H1 (cell line): Measurements from ENCODE around the gene CRACDL. TPM values are rescaled to one million over a fixed set of nuclear protein-coding genes. Genes with fewer than 3 reads are reported as not detected.

Experiments used
- BACH1 ChIP-seq: IDR thresholded peaks from 2 replicates; pipeline ENCODE4 v1.6.1; 2012; ENCODE audit warnings: low read length, improper control_type of control experiment
- POLR2A ChIP-seq, 2 experiments: IDR thresholded peaks; 1 replicate in 1 of 2; 2 replicates in 1 of 2; pipeline ENCODE4 v1.6.1; 2011; ENCODE audit warnings: low read depth in 2 of 2, low read length in 2 of 2, mild to moderate bottlenecking in 2 of 2; ENCODE audit errors: control extremely low read depth in 1 of 2
- SIN3A ChIP-seq, 2 experiments: IDR thresholded peaks in 1 of 2; conservative IDR thresholded peaks in 1 of 2; 2 replicates each; pipeline ENCODE4 v1.6.1; 2011 to 2012; ENCODE audit warnings: low read length in 2 of 2, improper control_type of control experiment in 1 of 2, low read depth in 1 of 2, mild to moderate bottlenecking in 1 of 2
- TAF7 ChIP-seq: optimal IDR thresholded peaks from 2 replicates; pipeline ENCODE3; 2011; ENCODE audit warnings: low read depth, mild to moderate bottlenecking, inconsistent platforms, low read length, moderate library complexity, borderline replicate concordance
- polyA plus RNA-seq, 7 experiments: library from polyadenylated mRNA; depleted of rRNA in 3 of 7; stranded (reverse) in 5 of 7; unstranded in 2 of 7; fragments of >200 nt in 5 of 7; fragments of 200-250 nt in 2 of 7; gene quantifications; 1 replicate in 5 of 7; 2 replicates in 1 of 7; 4 replicates in 1 of 7; pipeline versions ENCODE4 v1.2.1 to v1.2.3, GENCODE V29; 2011 to 2013; ENCODE audit warnings: missing spikeins in 2 of 7, mixed read lengths in 2 of 7
- total RNA-seq: library from RNA; stranded (reverse); fragmentation: NEBNext Ultra II Directional; extraction: Animal tissue kit (Norgen Biotek cat#: 25700); gene quantifications from 2 replicates; pipeline ENCODE4 v1.2.1, GENCODE V29; 2021
- TF ChIP-seq, protein P1 (sequence below): IDR thresholded peaks from 2 replicates; pipeline ENCODE4 v1.6.1; 2012; ENCODE audit warnings: low read length, inconsistent platforms

The CRACDL gene
- total and polyA plus RNA-seq, 2 of the 8 experiments (the other 6 are each of a cell fraction or from before 2014, with no cell fraction given): 0.07 to 0.38 TPM

- TF ChIP-seq, protein P1, sequence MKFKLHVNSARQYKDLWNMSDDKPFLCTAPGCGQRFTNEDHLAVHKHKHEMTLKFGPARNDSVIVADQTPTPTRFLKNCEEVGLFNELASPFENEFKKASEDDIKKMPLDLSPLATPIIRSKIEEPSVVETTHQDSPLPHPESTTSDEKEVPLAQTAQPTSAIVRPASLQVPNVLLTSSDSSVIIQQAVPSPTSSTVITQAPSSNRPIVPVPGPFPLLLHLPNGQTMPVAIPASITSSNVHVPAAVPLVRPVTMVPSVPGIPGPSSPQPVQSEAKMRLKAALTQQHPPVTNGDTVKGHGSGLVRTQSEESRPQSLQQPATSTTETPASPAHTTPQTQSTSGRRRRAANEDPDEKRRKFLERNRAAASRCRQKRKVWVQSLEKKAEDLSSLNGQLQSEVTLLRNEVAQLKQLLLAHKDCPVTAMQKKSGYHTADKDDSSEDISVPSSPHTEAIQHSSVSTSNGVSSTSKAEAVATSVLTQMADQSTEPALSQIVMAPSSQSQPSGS: no peak
- TF ChIP-seq BACH1 (no peak), POLR2A (IDR thresholded peaks at IDR 0.05; ENCODE audit: control extremely low read depth in 1 of 2, low read depth in 2 of 2, low read length in 2 of 2) (no peak), SIN3A (conservative IDR thresholded peaks at IDR 0.05 in 1 of 2, IDR thresholded peaks at IDR 0.05 in 1 of 2; ENCODE audit: low read depth in 1 of 2, low read length in 2 of 2) (no peak), TAF7 (no peak)
Measured at GRCh38 chr2:98927027-98927426, 9.0 kb downstream of the CRACDL start (continued).
